ENCODE data around the gene TAB2.

- TF ChIP-seq, protein P1, sequence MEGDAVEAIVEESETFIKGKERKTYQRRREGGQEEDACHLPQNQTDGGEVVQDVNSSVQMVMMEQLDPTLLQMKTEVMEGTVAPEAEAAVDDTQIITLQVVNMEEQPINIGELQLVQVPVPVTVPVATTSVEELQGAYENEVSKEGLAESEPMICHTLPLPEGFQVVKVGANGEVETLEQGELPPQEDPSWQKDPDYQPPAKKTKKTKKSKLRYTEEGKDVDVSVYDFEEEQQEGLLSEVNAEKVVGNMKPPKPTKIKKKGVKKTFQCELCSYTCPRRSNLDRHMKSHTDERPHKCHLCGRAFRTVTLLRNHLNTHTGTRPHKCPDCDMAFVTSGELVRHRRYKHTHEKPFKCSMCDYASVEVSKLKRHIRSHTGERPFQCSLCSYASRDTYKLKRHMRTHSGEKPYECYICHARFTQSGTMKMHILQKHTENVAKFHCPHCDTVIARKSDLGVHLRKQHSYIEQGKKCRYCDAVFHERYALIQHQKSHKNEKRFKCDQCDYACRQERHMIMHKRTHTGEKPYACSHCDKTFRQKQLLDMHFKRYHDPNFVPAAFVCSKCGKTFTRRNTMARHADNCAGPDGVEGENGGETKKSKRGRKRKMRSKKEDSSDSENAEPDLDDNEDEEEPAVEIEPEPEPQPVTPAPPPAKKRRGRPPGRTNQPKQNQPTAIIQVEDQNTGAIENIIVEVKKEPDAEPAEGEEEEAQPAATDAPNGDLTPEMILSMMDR (IDR thresholded peaks at IDR 0.05; ENCODE audit: low read depth, low read length), result no peak
- TF ChIP-seq EZH2phosphoT487 (IDR thresholded peaks at IDR 0.05; ENCODE audit: low read depth), result no peak
These were observed 14.0 kb upstream of the TAB2 start for GRCh38 chr6:149303468-149303867.
